Measurements from ENCODE around the gene MCL1.
A peak's percentile ranks its signal among the peaks of the same experiment; 100 is the strongest.
"Not testable (repeated sequence)": the region's sequence is repeated elsewhere in the genome, so short reads cannot be mapped to it uniquely, and the experiment has no call there.

MCL1 gene

DNA sequence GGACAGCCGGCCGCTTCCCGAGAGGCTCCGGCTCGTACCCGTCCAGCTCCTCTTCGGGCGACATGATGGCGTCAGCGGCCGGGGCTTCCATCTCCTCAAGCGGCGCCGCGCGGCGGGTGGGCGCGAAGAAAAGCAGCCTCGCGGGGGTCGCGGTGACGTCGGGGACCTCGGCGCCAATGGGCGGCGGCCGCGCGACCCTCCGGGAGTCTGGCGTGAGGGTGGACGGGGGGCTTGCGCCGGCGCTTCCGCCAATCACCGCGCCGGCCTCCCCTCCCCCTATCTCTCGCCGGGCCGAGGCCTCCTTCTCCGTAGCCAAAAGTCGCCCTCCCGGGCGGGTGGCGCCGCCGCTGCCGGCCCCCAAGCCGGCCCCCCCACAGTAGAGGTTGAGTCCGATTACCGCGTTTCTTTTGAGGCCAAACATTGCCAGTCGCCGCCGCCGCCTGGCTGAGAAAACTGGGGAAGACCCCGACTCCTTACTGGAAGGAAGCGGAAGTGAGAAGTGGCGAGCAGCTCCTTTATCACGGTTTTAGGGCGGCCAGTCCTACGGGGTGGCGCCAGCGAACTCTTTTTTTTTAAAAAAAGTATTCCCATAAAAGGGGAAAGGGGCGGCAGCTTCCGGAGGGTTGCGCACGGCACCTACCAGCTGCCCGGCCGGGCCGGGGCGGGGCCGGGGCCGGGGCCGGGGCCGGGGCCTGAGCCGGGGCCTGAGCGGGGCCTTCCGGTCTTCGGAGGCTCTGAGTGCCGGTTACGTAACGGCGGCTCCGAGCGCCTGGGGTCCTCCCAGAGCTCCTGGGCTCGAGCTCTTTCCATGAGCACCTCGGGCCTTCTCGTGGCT, at the start of gene MCL1:
Gene MCL1, minus strand, starts transcription at position 501 of the 835 bp plus-strand sequence. Its CDS starts 80 bp downstream, at position 421.
- DNase-seq, result peak; percentile 97

DNA sequence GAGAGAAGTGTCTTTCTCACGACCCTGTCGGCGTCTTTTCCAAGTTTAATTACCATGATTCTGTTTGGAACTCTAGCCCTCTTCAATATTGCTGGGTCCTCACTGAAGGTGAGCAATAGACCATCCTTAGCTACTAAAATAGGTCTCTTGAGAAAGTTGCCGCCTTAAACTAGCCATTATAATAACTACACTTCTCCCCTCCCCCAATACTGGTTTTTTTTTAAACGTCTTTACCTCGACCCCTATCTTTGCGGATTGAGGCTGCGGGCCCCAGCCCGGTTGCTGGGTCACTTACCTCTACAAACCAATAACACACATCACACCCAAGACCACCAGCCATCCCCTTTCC, 49.3 kb upstream of the MCL1 start:
- DNase-seq, result no peak

DNA sequence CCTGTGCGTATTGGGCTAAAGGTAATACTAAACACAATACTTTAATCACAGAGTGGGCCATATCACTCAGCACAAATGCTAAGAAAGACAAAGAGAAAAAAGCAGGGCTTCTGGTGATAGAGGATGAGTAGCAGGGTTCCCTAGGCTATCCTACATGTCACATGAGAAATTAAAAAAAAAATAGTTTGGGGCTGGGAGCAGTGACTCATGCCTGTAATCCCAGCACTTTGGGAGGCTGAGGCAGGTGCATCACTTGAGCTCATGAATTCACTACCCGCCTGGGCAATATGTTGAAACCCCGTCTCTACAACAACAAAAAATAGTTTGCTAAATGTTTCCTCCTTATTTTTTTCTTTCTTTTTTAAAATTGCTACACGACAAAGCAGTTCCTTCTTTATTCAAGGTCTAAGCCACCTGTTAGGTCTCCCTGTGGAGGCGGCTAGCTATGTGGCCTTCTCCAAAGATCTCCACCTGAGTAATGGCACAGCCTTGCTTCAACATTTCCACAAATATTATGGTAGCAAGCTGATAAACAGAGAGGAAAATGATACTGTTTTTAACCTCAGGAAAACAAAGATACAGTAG, 48.5 kb upstream of the MCL1 start:
- no peak for DNase-seq

GRCh38 chr1:150626150-150626549, 46.7 kb upstream of the MCL1 start:
- DNase-seq, result peak; percentile 37

DNA sequence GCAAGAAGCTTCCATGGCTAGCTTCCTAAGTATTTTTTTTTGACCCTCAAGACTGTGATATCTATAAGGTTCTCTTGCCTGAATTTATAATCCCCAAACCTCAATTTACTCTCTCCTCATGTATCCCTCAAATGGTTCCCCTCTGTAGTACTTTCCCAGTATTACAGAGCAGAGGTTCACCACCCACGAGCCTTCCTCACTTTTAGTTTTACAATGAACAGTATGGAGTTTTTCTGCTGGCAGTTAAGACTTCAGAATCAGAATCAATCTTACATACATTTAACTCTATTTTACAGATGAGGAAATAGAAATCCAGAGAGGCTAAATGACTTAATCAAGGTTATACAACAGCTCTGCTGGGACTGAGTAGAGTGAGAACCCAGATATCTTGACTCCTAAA, 45.1 kb upstream of the MCL1 start:
- DNase-seq, result not testable (repeated sequence)

GRCh38 chr1:150624134-150624533, 44.7 kb upstream of the MCL1 start:
- not testable (repeated sequence) for DNase-seq

DNA sequence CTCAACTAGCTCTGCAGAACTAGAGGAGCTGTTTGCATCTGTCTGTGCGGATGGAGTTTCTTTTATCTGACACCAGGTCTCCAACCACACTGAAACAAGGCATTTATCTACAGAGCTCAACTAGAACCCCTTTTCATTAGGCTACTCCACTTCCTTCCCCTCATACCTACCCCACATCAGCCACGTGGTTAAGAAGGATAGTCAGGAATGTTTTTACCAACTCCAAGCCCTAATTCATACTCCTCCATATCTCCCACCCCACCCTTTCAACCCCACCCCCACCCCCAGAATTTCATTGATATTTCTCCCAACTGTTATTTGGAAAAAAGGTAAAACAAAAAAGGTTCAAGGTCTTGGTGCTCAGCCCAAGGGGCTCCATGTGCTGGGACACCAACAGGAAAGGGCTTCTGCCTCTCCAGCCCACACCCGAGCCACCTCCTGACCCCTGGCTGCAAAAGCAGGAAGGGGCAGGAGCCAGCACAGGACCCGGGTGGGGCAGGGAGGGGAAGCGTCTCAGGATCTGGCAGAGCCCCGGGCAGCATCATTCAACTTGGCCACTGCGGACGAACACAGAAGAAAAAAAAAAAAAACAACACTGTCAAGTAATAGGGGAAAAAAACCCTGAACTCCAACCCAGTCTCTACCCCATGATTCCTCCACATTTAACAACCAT, 43.0 kb upstream of the MCL1 start:
- no peak for DNase-seq

- DNase-seq, result peak; percentile 67
Measured at GRCh38 chr1:150621497-150622302, 42.3 kb upstream of the MCL1 start.

- no peak for DNase-seq
Measured at GRCh38 chr1:150620919-150621318, 41.5 kb upstream of the MCL1 start.

DNA sequence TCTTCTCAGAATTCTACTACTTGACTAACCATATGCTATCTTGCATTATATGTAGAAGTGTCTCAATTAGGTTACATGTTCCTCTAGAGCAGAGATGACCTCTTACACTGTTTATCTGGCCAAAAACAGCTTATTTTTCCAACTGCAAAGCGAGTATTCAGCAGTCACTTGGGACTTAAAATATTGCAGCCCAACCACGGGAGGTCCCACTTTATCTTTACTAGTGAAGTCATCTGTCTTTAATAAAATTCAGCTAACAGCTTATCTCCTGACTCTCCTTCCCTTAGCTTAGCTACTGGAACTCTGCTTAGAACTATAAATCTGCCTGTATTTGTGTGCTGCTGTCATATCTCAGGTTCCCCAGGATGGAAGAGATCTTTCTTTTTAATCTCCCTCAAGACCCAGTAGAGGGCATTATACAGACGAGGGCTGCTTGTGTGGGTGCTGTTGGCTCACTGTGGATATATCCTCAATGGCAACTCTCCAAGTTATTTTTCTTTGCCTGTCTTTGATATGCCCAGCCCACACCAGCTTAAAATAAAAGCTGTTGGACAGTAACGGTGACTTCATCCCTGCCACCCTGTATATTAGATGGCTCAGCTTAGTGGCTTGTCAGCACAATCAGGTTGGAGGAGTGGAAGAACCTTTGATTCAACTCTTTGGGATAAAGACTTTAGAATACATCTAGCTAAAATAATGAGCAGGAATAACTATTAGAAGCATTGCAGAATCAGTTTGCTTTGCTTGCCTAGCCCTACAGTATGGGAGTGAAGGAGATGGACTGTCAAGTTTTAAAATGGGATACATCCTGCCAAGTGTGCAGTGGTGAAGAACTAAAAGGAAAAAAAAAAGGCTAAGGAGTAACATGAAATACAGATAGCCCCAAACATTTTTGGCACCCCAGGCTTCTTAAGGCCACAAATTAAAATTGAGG, 40.4 kb upstream of the MCL1 start:
- DNase-seq, result peak; percentile 27

DNA sequence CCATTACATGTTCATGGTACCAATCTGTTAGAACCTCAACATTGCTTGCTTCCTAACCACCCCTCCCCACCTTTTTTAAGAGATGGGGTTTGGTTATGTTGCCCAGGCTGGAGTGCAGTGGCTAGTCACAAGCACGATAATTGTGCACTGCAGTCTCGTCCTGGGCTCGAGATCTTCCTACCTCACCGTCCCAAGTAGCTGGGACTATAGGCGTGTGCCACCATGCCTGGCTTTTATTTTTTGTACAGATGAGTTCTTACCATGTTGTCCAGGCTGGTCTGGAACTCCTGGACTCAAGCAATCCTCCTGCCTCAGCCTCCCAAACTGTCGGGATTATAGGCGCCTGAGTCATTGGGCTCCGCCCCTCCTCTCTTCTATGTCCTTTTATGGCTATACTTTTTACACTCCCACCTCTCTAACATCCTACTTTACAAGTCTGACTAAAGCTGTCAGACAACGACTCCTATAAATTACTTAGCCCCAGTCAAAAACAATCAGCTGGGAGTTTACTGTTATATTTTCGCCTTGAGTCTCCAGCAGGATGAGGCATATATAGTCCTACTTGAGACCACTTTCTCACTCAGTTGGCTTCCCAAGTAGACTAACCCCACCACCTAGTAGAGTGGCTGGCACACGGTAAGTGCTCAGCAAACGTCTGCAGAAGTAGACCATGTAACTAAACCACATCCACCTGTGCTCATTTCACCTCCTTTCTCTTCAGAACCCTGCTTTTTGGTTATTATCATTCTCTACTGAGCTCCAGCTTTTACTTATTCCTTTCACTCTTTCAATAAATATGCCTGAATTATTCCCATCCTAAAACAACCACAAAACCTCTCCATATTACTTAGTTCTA, 36.2 kb upstream of the MCL1 start:
- DNase-seq, result no peak

GRCh38 chr1:150613061-150613920, 33.9 kb upstream of the MCL1 start:
- DNase-seq, result peak; percentile 35

GRCh38 chr1:150612014-150612345, 32.6 kb upstream of the MCL1 start:
- no peak for DNase-seq

- no peak for DNase-seq
Measured at GRCh38 chr1:150610576-150610975, 31.2 kb upstream of the MCL1 start.

GRCh38 chr1:150609732-150610131, 30.3 kb upstream of the MCL1 start:
- DNase-seq, result no peak

GRCh38 chr1:150606463-150607142, 27.2 kb upstream of the MCL1 start:
- no peak for DNase-seq

DNA sequence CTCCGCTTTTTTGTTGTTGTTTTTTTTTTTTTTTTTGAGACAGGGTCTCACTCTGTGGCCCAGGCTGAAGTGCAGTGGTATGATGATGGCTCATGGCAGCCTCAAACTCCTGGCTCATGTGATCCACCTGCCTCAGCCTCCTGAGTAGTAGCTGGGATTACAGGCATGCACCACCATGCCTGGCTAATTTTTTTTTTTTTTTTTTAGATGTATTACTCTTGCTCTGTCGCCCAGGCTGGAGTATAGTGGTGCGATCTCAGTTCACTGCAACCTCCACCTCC, 26.0 kb upstream of the MCL1 start:
- not testable (repeated sequence) for DNase-seq

- no peak for DNase-seq
Measured at GRCh38 chr1:150604226-150604588, 24.8 kb upstream of the MCL1 start.

- DNase-seq, result no peak
Measured at GRCh38 chr1:150603711-150604110, 24.3 kb upstream of the MCL1 start.

- DNase-seq, result not testable (repeated sequence)
Measured at GRCh38 chr1:150602372-150602771, 23.0 kb upstream of the MCL1 start.

Measured in femur (tissue), 1 donor.